Ascending aorta (tissue), 2 donors: ENCODE data around the gene CNEP1R1. TPM values are rescaled to one million over a fixed set of nuclear protein-coding genes. Genes with fewer than 3 reads are reported as not detected.

Experiments used
- DNase-seq, 2 donors: peaks; one replicate each; pipeline ENCODE4 v3.0.0-alpha.2; 2019; ENCODE audit warnings: low spot score in 2 of 2
- H3K27ac ChIP-seq, 2 donors: fragments of 200-600 bp; sonication (generic); one replicate each; pipeline ENCODE4 v1.5.1; 2016 to 2017; ENCODE audit warnings: mild to moderate bottlenecking in 1 of 2
- H3K27me3 ChIP-seq: fragments of 200-600 bp; sonication (generic); one replicate; pipeline ENCODE4 v1.5.1; 2017
- H3K36me3 ChIP-seq, 2 donors: fragments of 200-600 bp; sonication (generic); one replicate each; pipeline ENCODE4 v1.5.1; 2016
- H3K4me1 ChIP-seq, 2 donors: fragments of 200-600 bp; sonication (generic); one replicate each; pipeline ENCODE4 v1.5.1; 2016 to 2017; ENCODE audit warnings: mild to moderate bottlenecking in 1 of 2
- H3K4me3 ChIP-seq, 2 donors: fragments of 200-600 bp; sonication (generic); one replicate each; pipeline ENCODE4 v1.5.1; 2016 to 2017; ENCODE audit warnings: mild to moderate bottlenecking in 1 of 2
- H3K9me3 ChIP-seq, 2 donors: fragments of 200-600 bp; sonication (generic); one replicate each; pipeline ENCODE4 v1.5.1; 2016
- CTCF ChIP-seq, 3 experiments: fragments of 200-600 bp in 2 of 3; fragments of 450-650 bp in 1 of 3; sonication (generic) in 2 of 3; IDR thresholded peaks; one replicate each; pipeline ENCODE4 v1.5.1; 2016 to 2019; ENCODE audit warnings: antibody characterized with exemption in 3 of 3, mild to moderate bottlenecking in 1 of 3, moderate library complexity in 1 of 3
- intact Hi-C: fragments of 100-400 bp; cut with DNase I; formaldehyde crosslinking; loops from one replicate; pipeline ENCODE4 v1.15.1; 2023
- total RNA-seq: library from RNA; depleted of rRNA; stranded (reverse); fragments of >200 nt; gene quantifications from one replicate; pipeline ENCODE4 v1.1.0, GENCODE V29; 2016

Gene CNEP1R1
- total RNA-seq, 1 donor from 2014 or later = 5.9 TPM

GRCh38 chr16:50038756-50039529, 13.9 kb downstream of the CNEP1R1 start:
- Histone ChIP-seq H3K4me3 (no peak overlapping the region), H3K9me3 (no peaks in the 10 kb centered on the region), H3K27me3 (no peaks in the 10 kb centered on the region), H3K27ac (peak overlapping the region in 1 of 2 donors; percentile 7), H3K4me1 (no peaks in the 10 kb centered on the region), H3K36me3 (peaks cover 14 to 26% of the 10 kb centered on the region in 2 donors)
- no peak for TF ChIP-seq CTCF (IDR thresholded peaks at IDR 0.05)
- intact Hi-C loops = no loop called here
- peak; percentile 37 to 70 for DNase-seq

GRCh38 chr16:50040018-50040417, 15.0 kb downstream of the CNEP1R1 start:
- TF ChIP-seq CTCF (IDR thresholded peaks at IDR 0.05) = no peak
- Histone ChIP-seq H3K9me3 (no peaks in the 10 kb centered on the region), H3K4me3 (no peak overlapping the region), H3K36me3 (peaks cover 14 to 17% of the 10 kb centered on the region in 2 donors), H3K4me1 (no peaks in the 10 kb centered on the region), H3K27ac (no peak overlapping the region), H3K27me3 (no peaks in the 10 kb centered on the region)
- no peak for DNase-seq
- intact Hi-C loops = no loop called here

GRCh38 chr16:50040710-50041109, 15.7 kb downstream of the CNEP1R1 start:
- no peak for DNase-seq
- H3K27ac ChIP-seq = no peak overlapping the region
- no peak for TF ChIP-seq CTCF (IDR thresholded peaks at IDR 0.05)
- no peaks in the 10 kb centered on the region for H3K4me1 ChIP-seq
- intact Hi-C loops = no loop called here
- H3K9me3 ChIP-seq = no peaks in the 10 kb centered on the region
- no peaks in the 10 kb centered on the region for H3K27me3 ChIP-seq
- H3K4me3 ChIP-seq = no peak overlapping the region
- H3K36me3 ChIP-seq = peaks cover 7 to 10% of the 10 kb centered on the region in 2 donors

- Histone ChIP-seq H3K36me3 (no peaks in the 10 kb centered on the region), H3K4me1 (no peaks in the 10 kb centered on the region), H3K4me3 (no peak overlapping the region), H3K9me3 (no peaks in the 10 kb centered on the region), H3K27ac (no peak overlapping the region), H3K27me3 (no peaks in the 10 kb centered on the region)
- intact Hi-C loops = no loop called here
- no peak for TF ChIP-seq CTCF (IDR thresholded peaks at IDR 0.05)
- no peak for DNase-seq
Measured at GRCh38 chr16:50043358-50043757, 18.3 kb downstream of the CNEP1R1 start.

- TF ChIP-seq CTCF (IDR thresholded peaks at IDR 0.05) = no peak
- Histone ChIP-seq H3K27me3 (no peaks in the 10 kb centered on the region), H3K4me3 (no peak overlapping the region), H3K9me3 (no peaks in the 10 kb centered on the region), H3K4me1 (no peaks in the 10 kb centered on the region), H3K36me3 (no peaks in the 10 kb centered on the region), H3K27ac (no peak overlapping the region)
- intact Hi-C loops = no loop called here
- no peak for DNase-seq
Measured at GRCh38 chr16:50045412-50045811, 20.4 kb downstream of the CNEP1R1 start.
